Activated CD4-positive, alpha-beta memory T cell treated with anti-CD3 and anti-CD28 coated beads for 36 hours (primary cell): ENCODE measurements around the gene CCN5. TPM values are rescaled to one million over a fixed set of nuclear protein-coding genes. Genes with fewer than 3 reads are reported as not detected.

Experiments used
- CTCF ChIA-PET: fragments of 350-600 bp; sonication (Branson Sonifier 250); formaldehyde crosslinking; loops from one replicate; lab custom pipeline; 2021; ENCODE audit warnings: antibody characterized with exemption, inconsistent platforms; lab: Charles Lee
- POLR2A ChIA-PET: fragments of 350-600 bp; sonication (Branson Sonifier 250); formaldehyde crosslinking; loops from one replicate; lab custom pipeline; 2021; ENCODE audit warnings: antibody characterized with exemption; lab: Charles Lee
- DNase-seq: peaks from one replicate; pipeline ENCODE4 v3.0.0-alpha.2; 2020
- H3K27ac Mint-ChIP-seq: one replicate; pipeline ENCODE4 v1.8.0; 2021; ENCODE audit warnings: mixed read lengths
- H3K27me3 Mint-ChIP-seq: one replicate; pipeline ENCODE4 v1.8.0; 2021; ENCODE audit warnings: mixed read lengths
- H3K36me3 Mint-ChIP-seq: one replicate; pipeline ENCODE4 v1.8.0; 2021; ENCODE audit warnings: mixed read lengths
- H3K4me1 Mint-ChIP-seq: one replicate; pipeline ENCODE4 v1.8.0; 2021; ENCODE audit warnings: low read depth, mixed read lengths
- H3K4me3 Mint-ChIP-seq: one replicate; pipeline ENCODE4 v1.8.0; 2021; ENCODE audit warnings: mild to moderate bottlenecking, mixed read lengths
- H3K9me3 Mint-ChIP-seq: one replicate; pipeline ENCODE4 v1.8.0; 2021; ENCODE audit warnings: mixed read lengths
- intact Hi-C: fragments of 100-400 bp; cut with micrococcal nuclease; formaldehyde crosslinking; loops from one replicate; pipeline ENCODE4 v1.15.1; 2023
- total RNA-seq, 2 experiments: library from RNA; stranded (reverse); gene quantifications; one replicate each; pipeline ENCODE4 v1.2.3, GENCODE V29; 2021

The CCN5 gene
- total RNA-seq, 2 experiments from 2014 or later, result not detected

DNA sequence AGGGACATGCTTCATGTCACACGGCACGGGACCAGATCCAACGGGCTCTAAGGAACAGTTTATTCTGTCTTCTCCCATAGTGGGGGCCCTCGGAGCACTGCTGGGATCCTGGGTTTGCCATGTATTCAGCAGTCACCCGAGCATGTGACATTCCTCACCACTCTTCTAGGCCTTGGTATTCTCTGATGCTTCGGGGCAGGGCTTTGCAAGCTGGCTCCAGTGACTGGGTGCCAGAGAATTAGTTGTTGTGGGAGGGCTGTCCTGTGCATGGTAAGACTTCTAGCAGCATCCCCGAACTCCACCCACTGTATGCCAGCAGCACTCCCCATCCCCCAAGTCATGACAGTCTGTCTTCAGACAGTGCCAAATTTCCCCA lies 5.4 kb downstream of the CCN5 start:
- CTCF ChIA-PET, result no interaction called here
- Mint-ChIP-seq H3K27me3 (no peaks in the 10 kb centered on the region), H3K36me3 (no peaks in the 10 kb centered on the region), H3K9me3 (no peaks in the 10 kb centered on the region), H3K27ac (no peak overlapping the region), H3K4me3 (no peak overlapping the region), H3K4me1 (no peaks in the 10 kb centered on the region)
- POLR2A ChIA-PET, result no interaction called here
- no peak for DNase-seq
- intact Hi-C loops, result no loop called here

DNA sequence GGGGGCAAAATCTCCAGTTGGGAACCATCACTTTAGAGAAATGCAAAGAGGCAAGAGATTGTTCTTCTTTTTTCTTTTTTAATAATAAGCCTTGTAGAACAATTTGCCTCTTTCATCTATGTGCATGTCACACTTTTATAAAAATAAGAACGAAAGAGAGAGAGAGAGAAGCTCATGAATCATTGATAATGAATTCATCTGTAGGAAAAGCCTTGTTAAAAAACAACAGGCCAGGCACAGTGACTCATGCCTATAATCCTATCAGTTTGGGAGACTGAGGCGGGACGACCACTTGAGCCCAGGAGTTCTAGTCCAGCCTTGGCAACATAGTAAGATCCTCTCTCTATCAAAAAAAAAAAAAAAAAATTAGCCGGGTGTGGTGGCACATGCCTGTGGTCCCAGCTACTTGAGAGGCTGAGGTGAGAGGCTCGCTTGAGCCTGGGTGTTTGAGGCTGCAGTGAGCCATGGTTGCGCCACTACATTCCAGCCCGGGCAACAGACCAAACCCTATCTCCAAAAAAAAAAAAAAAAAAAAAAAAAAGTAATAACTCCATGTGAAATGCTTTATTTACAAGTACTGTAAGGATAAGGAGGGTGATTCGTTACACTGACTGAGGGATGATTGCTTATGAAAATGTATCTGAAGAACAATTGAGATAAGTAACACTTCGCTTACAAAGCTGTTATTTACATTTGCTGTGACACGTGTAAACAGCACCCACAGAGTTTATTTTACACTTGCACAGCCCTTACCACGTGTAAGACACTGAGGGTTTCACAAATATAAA lies 6.0 kb downstream of the CCN5 start:
- no peaks in the 10 kb centered on the region for H3K36me3 Mint-ChIP-seq

DNA sequence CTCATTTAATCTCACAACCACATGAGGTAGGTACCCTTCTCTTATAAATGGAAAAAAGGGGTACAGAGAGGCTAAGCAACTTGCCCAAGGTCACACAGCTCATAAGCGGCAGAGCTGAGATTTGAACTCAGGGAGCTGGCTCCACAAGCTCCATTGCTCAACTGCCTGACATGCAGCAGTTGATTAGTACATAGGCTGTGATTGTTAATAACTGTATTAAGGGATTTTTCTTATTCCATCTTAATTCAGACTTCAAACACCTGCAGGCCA lies 6.6 kb downstream of the CCN5 start:
- H3K27ac Mint-ChIP-seq, result no peak overlapping the region
- POLR2A ChIA-PET, result no interaction called here
- CTCF ChIA-PET, result interaction anchor here (1.5 to 2.1 kb wide), 2 partner anchors 11 to 37 kb away, joined by 5 read pairs; no protein-coding TSS in a partner anchor
- no peak for DNase-seq
- H3K9me3 Mint-ChIP-seq, result no peaks in the 10 kb centered on the region
- no peaks in the 10 kb centered on the region for H3K4me1 Mint-ChIP-seq
- intact Hi-C loops, result no loop called here
- H3K4me3 Mint-ChIP-seq, result no peak overlapping the region
- no peaks in the 10 kb centered on the region for H3K36me3 Mint-ChIP-seq
- no peaks in the 10 kb centered on the region for H3K27me3 Mint-ChIP-seq

More for the DNA sequence above, 6.0 kb downstream of the CCN5 start:
- ChIA-PET POLR2A (no interaction called here), CTCF (interaction anchor here (1.5 to 2.1 kb wide), 2 partner anchors 12 to 36 kb away, joined by 5 read pairs; no protein-coding TSS in a partner anchor)
- intact Hi-C loops, result no loop called here
- DNase-seq, result no peak
- no peaks in the 10 kb centered on the region for H3K27me3 Mint-ChIP-seq
- H3K4me1 Mint-ChIP-seq, result no peaks in the 10 kb centered on the region
- no peak overlapping the region for H3K4me3 Mint-ChIP-seq
- no peak overlapping the region for H3K27ac Mint-ChIP-seq
- H3K9me3 Mint-ChIP-seq, result no peaks in the 10 kb centered on the region

DNA sequence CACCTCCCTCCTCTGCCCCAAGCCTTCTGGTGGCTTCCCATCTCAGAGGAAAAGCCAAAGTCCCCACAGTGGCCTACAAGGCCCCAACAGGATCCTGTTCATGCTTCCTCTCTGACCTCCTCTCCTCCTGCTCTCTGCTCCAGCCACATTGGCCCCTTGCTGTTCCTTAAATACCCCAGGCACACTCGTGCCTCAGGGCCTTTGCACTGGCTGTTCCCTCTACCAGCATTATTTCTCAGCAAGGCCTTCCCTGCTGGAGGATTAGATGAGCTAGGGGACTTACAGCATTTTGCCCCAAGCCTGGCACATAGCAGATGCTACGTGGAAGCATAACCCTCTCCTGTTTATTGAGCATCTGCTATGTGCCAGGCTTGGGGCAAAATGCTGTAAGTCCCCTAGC lies 7.8 kb downstream of the CCN5 start:
- ChIA-PET POLR2A (no interaction called here), CTCF (interaction anchor here (2.1 kb wide), 1 partner anchor 38 kb away, joined by 5 read pairs; no protein-coding TSS in a partner anchor)
- intact Hi-C loops, result no loop called here
- Mint-ChIP-seq H3K27me3 (no peaks in the 10 kb centered on the region), H3K4me3 (no peak overlapping the region), H3K9me3 (no peaks in the 10 kb centered on the region), H3K27ac (no peak overlapping the region), H3K4me1 (no peaks in the 10 kb centered on the region), H3K36me3 (no peaks in the 10 kb centered on the region)
- DNase-seq, result no peak

DNA sequence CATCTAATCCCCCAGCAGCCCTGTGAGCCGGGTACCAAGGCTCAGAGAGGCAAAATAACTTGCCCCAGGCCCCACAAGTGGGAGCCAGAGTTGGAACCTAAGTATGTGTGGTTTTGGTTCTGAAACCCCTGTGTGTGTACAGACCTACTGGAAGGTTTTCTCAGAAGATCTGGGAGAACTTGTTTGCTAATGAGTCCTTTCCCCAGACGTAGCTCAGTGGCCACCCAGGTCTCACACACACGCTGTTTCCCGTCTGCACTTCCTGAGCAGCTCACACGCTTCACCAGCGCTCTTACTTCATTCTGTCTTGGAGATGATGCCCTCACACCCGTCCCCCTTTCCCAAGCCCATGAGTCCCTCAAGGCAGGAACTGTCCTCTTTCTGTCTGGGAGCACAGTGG lies 8.2 kb downstream of the CCN5 start:
- H3K27me3 Mint-ChIP-seq, result no peaks in the 10 kb centered on the region
- H3K4me3 Mint-ChIP-seq, result no peak overlapping the region
- CTCF ChIA-PET, result interaction anchor here (2.1 kb wide), 1 partner anchor 38 kb away, joined by 5 read pairs; no protein-coding TSS in a partner anchor
- POLR2A ChIA-PET, result no interaction called here
- intact Hi-C loops, result no loop called here
- DNase-seq, result no peak
- no peaks in the 10 kb centered on the region for H3K4me1 Mint-ChIP-seq
- H3K9me3 Mint-ChIP-seq, result no peaks in the 10 kb centered on the region
- H3K36me3 Mint-ChIP-seq, result no peaks in the 10 kb centered on the region
- H3K27ac Mint-ChIP-seq, result no peak overlapping the region

DNA sequence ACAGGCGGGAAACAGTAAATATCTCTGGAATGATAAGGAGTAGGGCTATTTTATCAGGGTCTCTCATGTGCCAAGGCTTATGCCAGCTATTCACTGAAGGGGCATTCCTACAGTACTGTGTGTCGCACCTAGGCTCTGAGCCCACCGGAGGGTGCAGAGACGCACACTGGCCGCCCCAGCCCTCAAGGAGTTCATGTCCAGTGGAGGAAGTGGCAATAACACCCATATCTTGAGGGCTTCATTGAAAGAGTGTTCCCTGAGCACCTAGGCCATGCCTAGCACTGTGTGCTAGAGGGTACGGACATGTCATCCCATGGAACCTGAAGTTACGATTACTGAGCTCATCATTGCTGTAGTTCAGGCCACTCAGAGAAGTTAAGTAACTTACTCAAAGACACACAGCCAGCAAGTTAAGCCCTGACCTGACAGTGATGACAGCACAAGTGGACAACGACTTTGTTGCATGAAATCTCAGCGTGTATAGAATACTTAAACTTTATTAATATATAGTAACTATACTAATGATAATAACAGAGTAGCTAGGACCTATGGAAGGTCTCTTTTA lies 8.7 kb downstream of the CCN5 start:
- no peak overlapping the region for H3K27ac Mint-ChIP-seq
- H3K9me3 Mint-ChIP-seq, result no peaks in the 10 kb centered on the region
- H3K4me3 Mint-ChIP-seq, result no peak overlapping the region
- CTCF ChIA-PET, result interaction anchor here (0.9 kb wide), 1 partner anchor 38 kb away, joined by 6 read pairs; no protein-coding TSS in a partner anchor
- no peaks in the 10 kb centered on the region for H3K27me3 Mint-ChIP-seq
- POLR2A ChIA-PET, result no interaction called here
- intact Hi-C loops, result no loop called here
- DNase-seq, result no peak
- H3K36me3 Mint-ChIP-seq, result no peaks in the 10 kb centered on the region
- no peaks in the 10 kb centered on the region for H3K4me1 Mint-ChIP-seq

DNA sequence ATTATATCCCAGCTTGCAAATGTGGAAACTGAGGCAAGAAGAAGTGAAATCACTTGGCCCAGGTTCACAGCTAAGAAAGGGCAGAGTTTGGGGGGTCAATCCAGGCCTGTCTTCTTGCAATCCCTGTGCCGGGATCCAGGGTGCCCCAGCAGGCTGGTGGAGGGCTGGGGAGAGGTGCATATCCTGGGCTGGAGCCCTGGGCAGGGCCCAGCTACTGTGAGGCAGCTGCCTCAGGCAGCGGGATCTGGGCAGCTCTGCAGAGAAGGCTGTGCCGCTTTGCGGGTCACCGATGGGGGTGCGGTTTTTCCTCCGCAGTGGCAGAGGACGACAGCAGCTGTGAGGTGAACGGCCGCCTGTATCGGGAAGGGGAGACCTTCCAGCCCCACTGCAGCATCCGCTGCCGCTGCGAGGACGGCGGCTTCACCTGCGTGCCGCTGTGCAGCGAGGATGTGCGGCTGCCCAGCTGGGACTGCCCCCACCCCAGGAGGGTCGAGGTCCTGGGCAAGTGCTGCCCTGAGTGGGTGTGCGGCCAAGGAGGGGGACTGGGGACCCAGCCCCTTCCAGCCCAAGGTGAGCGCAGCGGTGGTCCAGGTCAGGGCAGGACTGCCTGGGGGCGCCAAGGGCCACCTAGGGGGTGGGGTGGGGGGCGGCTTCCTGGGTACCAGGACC lies 9.4 kb downstream of the CCN5 start:
- no peaks in the 10 kb centered on the region for H3K27me3 Mint-ChIP-seq
- no peak overlapping the region for H3K27ac Mint-ChIP-seq
- intact Hi-C loops, result no loop called here
- H3K4me1 Mint-ChIP-seq, result no peaks in the 10 kb centered on the region
- H3K4me3 Mint-ChIP-seq, result no peak overlapping the region
- ChIA-PET POLR2A (no interaction called here), CTCF (interaction anchor here (0.9 kb wide), 1 partner anchor 39 kb away, joined by 6 read pairs; no protein-coding TSS in a partner anchor)
- no peak for DNase-seq
- H3K36me3 Mint-ChIP-seq, result no peaks in the 10 kb centered on the region
- no peaks in the 10 kb centered on the region for H3K9me3 Mint-ChIP-seq

DNA sequence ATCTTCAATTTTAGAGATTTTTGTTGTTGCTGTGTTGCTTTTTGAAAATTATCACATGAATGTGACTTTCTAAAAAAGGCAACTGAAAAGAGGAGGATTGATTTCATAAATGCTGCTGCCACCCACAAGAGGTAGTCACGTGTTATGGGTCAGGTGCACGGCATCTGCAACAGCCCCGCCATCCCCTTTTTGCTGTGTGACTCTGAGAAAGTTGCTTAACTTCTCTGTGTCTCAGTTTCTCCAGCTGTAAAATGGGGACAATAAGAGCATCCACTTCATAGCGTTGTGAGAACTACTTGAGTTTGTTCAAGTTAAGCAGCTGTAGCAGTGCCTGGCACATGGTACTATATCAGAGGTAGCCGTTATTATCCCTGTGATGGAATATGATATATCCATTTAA lies 10.7 kb downstream of the CCN5 start:
- intact Hi-C loops, result no loop called here
- no peak overlapping the region for H3K27ac Mint-ChIP-seq
- no peaks in the 10 kb centered on the region for H3K36me3 Mint-ChIP-seq
- ChIA-PET CTCF (no interaction called here), POLR2A (no interaction called here)
- no peak for DNase-seq
- H3K4me1 Mint-ChIP-seq, result no peaks in the 10 kb centered on the region
- no peaks in the 10 kb centered on the region for H3K9me3 Mint-ChIP-seq
- no peaks in the 10 kb centered on the region for H3K27me3 Mint-ChIP-seq
- H3K4me3 Mint-ChIP-seq, result no peak overlapping the region

DNA sequence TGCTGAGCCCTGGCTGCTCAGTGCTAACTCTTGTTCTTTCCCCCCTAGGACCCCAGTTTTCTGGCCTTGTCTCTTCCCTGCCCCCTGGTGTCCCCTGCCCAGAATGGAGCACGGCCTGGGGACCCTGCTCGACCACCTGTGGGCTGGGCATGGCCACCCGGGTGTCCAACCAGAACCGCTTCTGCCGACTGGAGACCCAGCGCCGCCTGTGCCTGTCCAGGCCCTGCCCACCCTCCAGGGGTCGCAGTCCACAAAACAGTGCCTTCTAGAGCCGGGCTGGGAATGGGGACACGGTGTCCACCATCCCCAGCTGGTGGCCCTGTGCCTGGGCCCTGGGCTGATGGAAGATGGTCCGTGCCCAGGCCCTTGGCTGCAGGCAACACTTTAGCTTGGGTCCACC lies 11.9 kb downstream of the CCN5 start:
- no peaks in the 10 kb centered on the region for H3K36me3 Mint-ChIP-seq
- no peaks in the 10 kb centered on the region for H3K9me3 Mint-ChIP-seq
- no peak for DNase-seq
- H3K27me3 Mint-ChIP-seq, result no peaks in the 10 kb centered on the region
- H3K4me1 Mint-ChIP-seq, result peaks cover 1% of the 10 kb centered on the region
- intact Hi-C loops, result no loop called here
- CTCF ChIA-PET, result no interaction called here
- H3K27ac Mint-ChIP-seq, result no peak overlapping the region
- H3K4me3 Mint-ChIP-seq, result no peak overlapping the region
- POLR2A ChIA-PET, result no interaction called here

DNA sequence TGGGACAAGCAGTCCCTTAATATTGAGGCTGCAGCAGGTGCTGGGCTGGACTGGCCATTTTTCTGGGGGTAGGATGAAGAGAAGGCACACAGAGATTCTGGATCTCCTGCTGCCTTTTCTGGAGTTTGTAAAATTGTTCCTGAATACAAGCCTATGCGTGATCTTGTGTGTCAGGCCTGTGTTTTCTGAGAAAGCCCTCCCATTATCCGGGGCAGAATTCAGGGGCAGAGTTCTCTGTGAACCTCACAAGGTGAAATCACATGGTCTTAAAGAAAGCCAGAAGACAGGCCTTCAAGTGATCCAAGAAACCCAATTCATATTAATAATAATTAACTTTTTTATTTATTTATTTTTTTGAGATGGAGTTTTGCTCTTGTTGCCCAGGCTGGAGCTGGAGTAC lies 12.5 kb downstream of the CCN5 start:
- ChIA-PET POLR2A (no interaction called here), CTCF (no interaction called here)
- Mint-ChIP-seq H3K36me3 (no peaks in the 10 kb centered on the region), H3K9me3 (no peaks in the 10 kb centered on the region), H3K27ac (no peak overlapping the region), H3K27me3 (no peaks in the 10 kb centered on the region), H3K4me3 (no peak overlapping the region), H3K4me1 (peaks cover 7% of the 10 kb centered on the region)
- intact Hi-C loops, result no loop called here
- DNase-seq, result no peak

DNA sequence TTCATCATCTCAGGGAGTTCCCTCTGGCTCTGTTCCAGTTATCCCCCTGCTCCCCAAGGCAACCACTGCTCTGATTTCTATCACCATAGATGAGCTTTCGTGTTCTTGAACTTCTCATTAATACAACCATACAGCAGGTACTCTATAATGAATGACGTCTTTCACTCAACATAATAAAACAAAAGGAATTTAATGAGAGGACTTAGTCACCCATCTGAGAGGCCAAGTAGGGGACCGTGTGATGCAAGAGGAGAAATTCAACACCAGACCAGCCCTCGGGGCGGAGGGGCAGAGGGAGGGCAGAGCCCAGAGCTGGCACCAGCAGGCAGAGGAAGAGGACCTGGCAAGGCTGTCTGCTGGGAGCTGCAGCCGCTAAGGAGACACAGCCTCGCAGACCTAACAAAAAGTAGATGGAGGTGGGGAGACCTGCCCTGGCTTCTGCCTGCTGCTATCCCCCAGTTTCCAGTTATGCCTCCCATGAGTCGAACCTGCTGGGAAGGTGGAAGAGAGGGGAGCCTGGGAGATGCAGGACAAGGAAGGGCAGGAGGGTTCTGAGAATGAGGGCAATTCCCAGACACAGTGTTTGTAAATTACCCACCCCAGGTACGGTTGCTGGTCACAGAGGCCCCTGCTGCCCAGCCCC lies 13.8 kb downstream of the CCN5 start:
- intact Hi-C loops, result no loop called here
- peaks cover 12% of the 10 kb centered on the region for H3K4me1 Mint-ChIP-seq
- H3K27me3 Mint-ChIP-seq, result no peaks in the 10 kb centered on the region
- H3K36me3 Mint-ChIP-seq, result no peaks in the 10 kb centered on the region
- H3K27ac Mint-ChIP-seq, result no peak overlapping the region
- no peak for DNase-seq
- no peak overlapping the region for H3K4me3 Mint-ChIP-seq
- H3K9me3 Mint-ChIP-seq, result no peaks in the 10 kb centered on the region
- POLR2A ChIA-PET, result no interaction called here
- CTCF ChIA-PET, result interaction anchor here (0.9 to 1.6 kb wide), 2 partner anchors 44 to 45 kb away, joined by 3 read pairs; no protein-coding TSS in a partner anchor

DNA sequence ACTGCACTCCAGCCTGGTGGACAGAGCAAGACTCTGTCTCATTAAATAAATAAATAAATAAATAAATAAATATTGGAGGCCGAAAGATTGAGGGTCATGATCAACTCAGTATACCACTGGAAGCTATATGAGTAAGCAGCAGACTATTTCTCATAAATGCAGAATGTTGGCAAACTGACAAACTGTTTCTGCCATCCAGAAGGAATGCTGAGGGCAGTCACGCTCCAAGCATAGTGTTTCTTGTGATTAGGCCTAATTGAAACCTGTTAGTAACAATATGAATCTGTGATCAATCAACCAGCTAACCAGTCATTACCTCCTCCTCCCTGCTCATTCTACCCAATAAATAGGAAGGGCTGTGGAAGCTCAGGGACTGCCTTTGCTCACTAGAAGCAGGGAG lies 15.3 kb downstream of the CCN5 start:
- H3K9me3 Mint-ChIP-seq, result no peaks in the 10 kb centered on the region

More for the DNA sequence above, 15.3 kb downstream of the CCN5 start:
- DNase-seq, result no peak
- peaks cover 12% of the 10 kb centered on the region for H3K4me1 Mint-ChIP-seq
- H3K27ac Mint-ChIP-seq, result no peak overlapping the region
- H3K36me3 Mint-ChIP-seq, result no peaks in the 10 kb centered on the region
- ChIA-PET POLR2A (no interaction called here), CTCF (interaction anchor here (6.0 kb wide), 1 partner anchor 45 kb away, joined by 92 read pairs; no protein-coding TSS in a partner anchor)
- no peak overlapping the region for H3K4me3 Mint-ChIP-seq
- no peaks in the 10 kb centered on the region for H3K27me3 Mint-ChIP-seq
- intact Hi-C loops, result loop anchor here (5.0 kb wide), 2 partner anchors 343 to 513 kb away; no protein-coding TSS in a partner anchor
